Stomach (tissue), 4 donors: ENCODE results near the gene CENPP.

ENCODE experiments used
- EP300 ChIP-seq: sonication (generic); formaldehyde crosslinking; IDR thresholded peaks from one replicate; pipeline ENCODE4 v1.6.1; 2017; ENCODE audit warnings: antibody characterized with exemption
- POLR2A ChIP-seq, 4 donors: fragments of 450-650 bp; IDR thresholded peaks; one replicate each; pipeline ENCODE4 v1.6.1; 2016; ENCODE audit warnings: antibody characterized with exemption in 4 of 4, control low read depth in 2 of 4, mild to moderate bottlenecking in 1 of 4, moderate library complexity in 1 of 4
- TF ChIP-seq, protein P1 (sequence below), 7 experiments: fragments of 450-650 bp in 4 of 7; fragments of 200-600 bp in 3 of 7; sonication (generic) in 3 of 7; IDR thresholded peaks; one replicate each; pipeline ENCODE4 v1.5.1; 2016 to 2019; ENCODE audit warnings: antibody characterized with exemption in 7 of 7, control low read depth in 2 of 7, mild to moderate bottlenecking in 1 of 7

DNA sequence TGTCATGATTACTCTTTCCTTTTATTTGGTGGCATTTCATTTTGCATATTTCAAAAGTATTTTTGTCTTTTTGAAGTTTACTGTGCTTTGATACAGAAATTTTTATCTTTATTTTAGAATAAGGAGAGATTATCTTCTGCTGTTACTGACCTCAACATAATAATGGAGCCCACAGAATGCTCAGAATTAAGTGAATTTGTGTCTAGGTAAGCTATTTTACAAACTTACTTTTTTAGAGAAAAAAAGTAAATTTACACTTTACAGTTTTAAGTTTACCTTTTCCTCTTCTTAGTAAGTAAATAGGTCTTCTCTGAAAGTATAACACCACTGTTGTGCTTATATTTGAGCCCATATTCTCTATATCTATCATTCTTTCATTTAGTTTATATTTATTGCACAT is 19.8 kb downstream of the CENPP start:
- TF ChIP-seq, protein P1, sequence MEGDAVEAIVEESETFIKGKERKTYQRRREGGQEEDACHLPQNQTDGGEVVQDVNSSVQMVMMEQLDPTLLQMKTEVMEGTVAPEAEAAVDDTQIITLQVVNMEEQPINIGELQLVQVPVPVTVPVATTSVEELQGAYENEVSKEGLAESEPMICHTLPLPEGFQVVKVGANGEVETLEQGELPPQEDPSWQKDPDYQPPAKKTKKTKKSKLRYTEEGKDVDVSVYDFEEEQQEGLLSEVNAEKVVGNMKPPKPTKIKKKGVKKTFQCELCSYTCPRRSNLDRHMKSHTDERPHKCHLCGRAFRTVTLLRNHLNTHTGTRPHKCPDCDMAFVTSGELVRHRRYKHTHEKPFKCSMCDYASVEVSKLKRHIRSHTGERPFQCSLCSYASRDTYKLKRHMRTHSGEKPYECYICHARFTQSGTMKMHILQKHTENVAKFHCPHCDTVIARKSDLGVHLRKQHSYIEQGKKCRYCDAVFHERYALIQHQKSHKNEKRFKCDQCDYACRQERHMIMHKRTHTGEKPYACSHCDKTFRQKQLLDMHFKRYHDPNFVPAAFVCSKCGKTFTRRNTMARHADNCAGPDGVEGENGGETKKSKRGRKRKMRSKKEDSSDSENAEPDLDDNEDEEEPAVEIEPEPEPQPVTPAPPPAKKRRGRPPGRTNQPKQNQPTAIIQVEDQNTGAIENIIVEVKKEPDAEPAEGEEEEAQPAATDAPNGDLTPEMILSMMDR (IDR thresholded peaks at IDR 0.05) = no peak
- TF ChIP-seq POLR2A (IDR thresholded peaks at IDR 0.05) (no peak), EP300 (no peak)
